ENCODE data around the gene SMCO1.

DNA sequence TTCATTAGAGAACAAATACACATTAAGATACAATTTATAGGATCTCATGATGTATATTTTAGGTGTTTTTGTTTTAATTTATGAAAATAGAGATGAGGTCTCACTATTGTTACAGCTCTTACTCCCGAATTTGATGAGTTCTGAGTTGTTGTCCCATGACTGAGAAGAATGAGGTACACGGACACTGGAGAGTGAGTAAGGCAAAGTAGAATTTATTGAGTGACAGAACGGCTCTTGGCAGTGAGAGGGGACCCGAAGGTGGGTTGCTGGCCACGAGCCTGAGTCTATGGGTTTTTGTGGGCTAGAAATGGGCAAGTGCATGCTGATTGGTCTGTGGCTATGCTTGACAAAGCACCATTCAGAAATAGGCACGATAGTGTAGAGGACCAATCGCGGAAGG, 8.5 kb downstream of the SMCO1 start:
- TF ChIP-seq CTCF (IDR thresholded peaks at IDR 0.05; ENCODE audit: extremely low read depth in 1 of 2, insufficient read depth in 1 of 2, low read depth in 1 of 2, low read length in 2 of 2): no peak
- TF ChIP-seq EZH2 (IDR thresholded peaks at IDR 0.05; ENCODE audit: borderline replicate concordance, low read depth, low read length, severe bottlenecking): no peak
- no peak for TF ChIP-seq MAX (IDR thresholded peaks at IDR 0.05; ENCODE audit: insufficient read depth, insufficient read length)

Measured in endothelial cell of umbilical vein (primary cell).